Dedifferentiated amniotic fluid mesenchymal stem cell (primary cell): ENCODE data around the gene AKIRIN1.
"Not testable (repeated sequence)": the region's sequence is repeated elsewhere in the genome, so short reads cannot be mapped to it uniquely, and the experiment has no call there.

Experiments
- DNase-seq: peaks from one replicate; pipeline ENCODE4 v3.0.0-alpha.2; 2016; ENCODE audit errors: extremely low spot score

Gene AKIRIN1

GRCh38 chr1:38997034-38997900 lies 6.2 kb downstream of the AKIRIN1 start:
- no peak for DNase-seq

GRCh38 chr1:38997901-38998190 lies 6.8 kb downstream of the AKIRIN1 start:
- no peak for DNase-seq

- no peak for DNase-seq
These were observed 10.7 kb downstream of the AKIRIN1 start for GRCh38 chr1:39001516-39002421.

- no peak for DNase-seq
These were observed 12.2 kb downstream of the AKIRIN1 start for GRCh38 chr1:39003281-39003680.

GRCh38 chr1:39003794-39004193 lies 12.7 kb downstream of the AKIRIN1 start:
- DNase-seq: no peak

- no peak for DNase-seq
These were observed 15.2 kb downstream of the AKIRIN1 start for GRCh38 chr1:39006287-39006686.

- no peak for DNase-seq
These were observed 15.9 kb downstream of the AKIRIN1 start for GRCh38 chr1:39006726-39007645.

GRCh38 chr1:39014956-39015355 lies 23.9 kb downstream of the AKIRIN1 start:
- not testable (repeated sequence) for DNase-seq

- DNase-seq: no peak
These were observed 25.6 kb downstream of the AKIRIN1 start for GRCh38 chr1:39016604-39017171.

GRCh38 chr1:39017266-39017665 lies 26.2 kb downstream of the AKIRIN1 start:
- DNase-seq: no peak

GRCh38 chr1:39020494-39020893 lies 29.4 kb downstream of the AKIRIN1 start:
- DNase-seq: not testable (repeated sequence)

GRCh38 chr1:39021426-39021825 lies 30.4 kb downstream of the AKIRIN1 start:
- no peak for DNase-seq

- DNase-seq: no peak
These were observed 32.1 kb downstream of the AKIRIN1 start for GRCh38 chr1:39023140-39023539.

- DNase-seq: peak; percentile 92
These were observed 35.2 kb downstream of the AKIRIN1 start, which contains the start of gene NDUFS5 for GRCh38 chr1:39026051-39026865. NDUFS5 (plus strand) TSS chr1:39026350; CDS start chr1:39028725, 2,375 bp downstream.

GRCh38 chr1:39026866-39027507 lies 35.9 kb downstream of the AKIRIN1 start:
- no peak for DNase-seq

GRCh38 chr1:39034114-39034654 lies 43.1 kb downstream of the AKIRIN1 start:
- DNase-seq: no peak

- no peak for DNase-seq
These were observed 45.6 kb downstream of the AKIRIN1 start for GRCh38 chr1:39036678-39037077.

- no peak for DNase-seq
These were observed 52.4 kb downstream of the AKIRIN1 start for GRCh38 chr1:39043513-39043912.

- no peak for DNase-seq
These were observed 53.7 kb downstream of the AKIRIN1 start for GRCh38 chr1:39044762-39045161.

- no peak for DNase-seq
These were observed 54.2 kb downstream of the AKIRIN1 start for GRCh38 chr1:39045231-39045630.
